Non-pigmented ciliary epithelial cell (primary cell): ENCODE data around the gene LRRC51.

Experiments used
- DNase-seq: peaks from one replicate; pipeline ENCODE4 v3.0.0-alpha.2; 2010; ENCODE audit warnings: low read depth

The LRRC51 gene

GRCh38 chr11:72080326-72081183 lies at the start of gene LRRC51, which contains the start of gene NUMA1:
Gene LRRC51 (plus strand): TSS chr11:72080850. CDS start chr11:72089084, 8,234 bp downstream.
Gene NUMA1 (minus strand): TSS chr11:72080542. CDS start chr11:72035943, 44,599 bp downstream.
- peak; percentile 100 for DNase-seq

- DNase-seq = no peak
These were observed 44.0 kb upstream of the LRRC51 start for GRCh38 chr11:72036687-72037086.

DNA sequence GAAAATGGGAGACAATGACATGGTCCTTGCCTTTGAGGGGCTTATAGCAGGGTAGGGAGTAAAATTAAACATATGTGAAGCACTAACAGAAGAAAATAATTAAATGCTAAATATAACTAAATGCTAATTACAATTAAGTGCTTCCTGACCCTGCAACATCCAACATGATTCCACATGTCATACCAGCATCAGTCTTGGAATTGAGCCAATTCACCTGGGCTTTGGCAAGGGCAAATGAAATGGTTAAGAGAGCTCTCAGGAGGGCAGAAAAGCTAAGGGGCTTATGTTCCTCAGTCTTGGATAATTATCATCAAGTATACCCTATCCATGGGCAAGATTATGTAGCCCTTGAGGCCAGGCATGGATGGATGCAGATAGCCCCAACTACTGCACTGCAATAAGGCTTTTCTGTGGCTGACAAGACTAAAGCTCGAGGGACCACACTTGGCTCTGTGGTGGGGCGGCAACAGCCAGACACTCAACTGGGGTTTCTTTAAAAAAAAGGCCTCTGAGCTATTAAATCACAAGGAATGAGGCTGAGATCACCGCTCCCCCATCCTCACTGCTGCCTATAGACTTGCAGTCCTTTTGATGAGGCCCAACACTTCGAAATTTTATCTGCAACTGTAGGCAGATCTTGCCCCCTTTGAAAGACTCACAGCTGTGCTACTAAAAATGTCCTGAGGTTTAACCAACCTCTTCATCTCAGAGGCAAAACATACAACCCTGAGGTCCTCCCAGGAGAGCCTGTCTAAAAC lies 42.9 kb upstream of the LRRC51 start:
- DNase-seq = no peak

GRCh38 chr11:72038491-72038890 lies 42.2 kb upstream of the LRRC51 start:
- no peak for DNase-seq

DNA sequence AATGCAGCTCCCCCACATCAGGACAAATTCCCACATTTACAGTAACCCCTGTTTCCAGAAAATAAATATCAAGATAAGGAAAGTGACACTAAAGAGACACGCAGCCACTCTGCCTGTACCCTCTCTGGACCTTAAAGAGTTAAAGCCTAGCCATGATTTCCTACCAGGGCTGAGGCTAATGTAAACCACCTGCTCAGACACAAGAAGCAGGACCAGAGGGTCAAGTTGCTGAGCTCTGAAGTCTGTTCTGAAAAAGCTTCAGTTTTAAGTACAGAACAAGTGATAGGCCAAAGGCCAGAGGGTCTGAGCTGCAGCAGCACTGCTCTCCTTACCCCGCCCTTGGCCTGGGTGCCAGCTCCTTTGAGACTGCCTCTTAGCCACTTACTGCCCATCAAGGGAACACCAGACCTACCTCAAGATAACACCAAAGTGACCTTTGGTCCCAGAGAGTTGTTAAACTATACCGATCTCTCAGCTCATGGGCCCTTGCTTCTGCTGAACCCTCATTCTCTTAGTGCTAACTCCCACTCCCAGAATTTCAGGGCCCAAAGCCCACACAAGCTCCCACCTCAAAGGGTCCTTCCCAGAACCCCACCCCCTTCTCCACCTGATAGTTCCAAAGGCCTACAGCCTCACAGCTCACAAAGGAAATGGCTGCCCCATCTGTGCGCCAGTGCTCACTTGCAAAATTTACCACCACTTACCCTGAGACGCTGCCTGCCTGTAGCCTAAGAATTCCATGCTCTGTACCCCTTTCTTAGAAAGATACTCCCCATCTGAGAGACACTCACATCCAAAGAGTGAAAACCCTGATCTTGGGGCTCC lies 41.4 kb upstream of the LRRC51 start:
- DNase-seq = no peak

GRCh38 chr11:72039856-72040401 lies 40.7 kb upstream of the LRRC51 start:
- no peak for DNase-seq

DNA sequence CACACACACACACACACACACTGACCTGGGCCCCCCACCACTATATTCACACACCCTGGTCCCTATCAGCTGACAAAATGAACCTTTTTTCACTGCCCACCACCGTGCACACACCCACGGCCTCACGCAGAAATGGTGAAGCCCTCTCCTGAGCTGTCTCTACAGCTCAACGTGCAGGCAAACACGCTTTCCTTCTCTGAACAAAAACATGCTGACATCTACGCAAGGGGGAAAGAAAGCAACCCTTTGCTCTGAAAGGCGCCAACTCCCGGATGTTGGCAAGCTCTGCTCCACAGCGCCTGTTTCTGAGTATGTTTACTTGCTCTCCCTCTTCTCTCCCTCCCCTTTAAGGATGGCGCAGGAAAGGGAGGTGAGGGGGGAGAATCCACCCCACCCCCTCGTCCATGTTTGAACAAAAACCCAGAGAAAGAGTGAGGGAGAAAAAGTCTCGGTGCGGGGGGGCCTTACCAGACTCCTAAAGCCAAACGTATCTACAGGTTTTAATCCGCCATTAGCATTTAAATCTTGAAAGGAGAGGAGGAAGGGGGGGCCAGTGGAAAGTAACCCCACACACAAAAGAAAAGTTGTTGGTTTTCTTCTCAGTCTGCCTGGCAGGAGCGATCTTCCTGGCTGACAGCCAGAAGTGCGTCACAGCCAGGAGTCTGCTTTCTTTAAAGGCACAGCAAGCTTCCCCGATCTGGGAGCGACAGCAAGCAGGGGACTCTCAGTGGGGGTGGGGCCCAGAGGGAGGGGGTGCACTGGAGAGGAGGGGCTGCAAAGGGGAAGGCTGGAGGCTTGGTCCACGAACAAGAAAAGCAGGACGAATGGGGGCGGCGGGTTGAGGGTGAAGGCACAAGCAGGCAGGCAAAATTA lies 39.9 kb upstream of the LRRC51 start:
- DNase-seq = peak; percentile 59

- peak; percentile 27 for DNase-seq
These were observed 39.1 kb upstream of the LRRC51 start for GRCh38 chr11:72041364-72042063.

DNA sequence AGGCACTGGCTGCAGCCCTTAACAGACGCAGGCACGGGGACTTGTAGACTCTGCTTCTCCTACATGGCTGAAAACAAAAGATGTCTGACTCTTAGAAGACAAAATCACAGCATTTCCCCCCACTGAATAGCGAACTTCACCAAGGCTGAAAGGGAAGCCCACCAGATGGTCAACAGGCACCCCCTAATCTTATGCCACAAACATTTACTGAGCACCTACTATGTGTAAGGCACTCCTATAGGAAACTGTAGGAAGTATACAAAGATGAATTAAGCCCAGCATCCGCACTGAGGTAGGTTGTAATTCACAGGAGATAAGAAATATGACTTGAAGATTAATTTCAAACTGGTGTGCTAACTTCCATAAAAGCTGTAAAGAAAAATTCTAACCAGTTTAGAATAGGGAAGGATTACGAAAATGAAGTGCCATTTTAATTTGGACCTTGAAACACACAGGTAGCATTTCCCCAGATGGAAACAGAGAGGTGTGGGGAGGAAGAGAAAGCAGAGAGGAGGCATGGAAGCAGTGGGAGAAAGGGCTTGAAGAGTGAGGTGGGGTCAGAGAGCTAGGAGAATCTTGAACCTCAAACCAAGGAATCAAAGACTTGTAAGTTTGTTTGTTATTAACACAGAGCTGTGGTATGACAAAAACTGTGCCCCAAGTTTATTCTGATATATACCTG lies 38.4 kb upstream of the LRRC51 start:
- no peak for DNase-seq

DNA sequence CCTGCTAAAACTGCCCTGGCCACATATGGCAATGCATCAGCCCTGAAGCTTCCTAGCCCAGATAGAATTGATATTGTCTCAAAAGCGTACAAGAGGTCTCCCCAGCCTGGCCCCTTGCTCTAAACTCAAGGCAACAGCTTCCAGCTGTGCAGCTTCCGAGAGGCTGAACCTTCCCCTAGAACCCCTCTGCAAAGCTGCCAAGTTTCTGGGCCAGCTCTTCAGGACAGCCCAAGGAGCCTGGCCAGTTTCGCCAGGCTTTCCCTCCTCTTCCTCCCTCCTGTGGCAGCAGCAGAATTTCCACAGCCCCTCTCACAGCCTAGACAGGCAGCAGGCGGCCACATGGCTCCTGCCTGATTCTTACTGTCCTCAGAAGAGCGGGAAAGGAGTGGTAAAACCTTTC lies 34.8 kb upstream of the LRRC51 start:
- DNase-seq = no peak

DNA sequence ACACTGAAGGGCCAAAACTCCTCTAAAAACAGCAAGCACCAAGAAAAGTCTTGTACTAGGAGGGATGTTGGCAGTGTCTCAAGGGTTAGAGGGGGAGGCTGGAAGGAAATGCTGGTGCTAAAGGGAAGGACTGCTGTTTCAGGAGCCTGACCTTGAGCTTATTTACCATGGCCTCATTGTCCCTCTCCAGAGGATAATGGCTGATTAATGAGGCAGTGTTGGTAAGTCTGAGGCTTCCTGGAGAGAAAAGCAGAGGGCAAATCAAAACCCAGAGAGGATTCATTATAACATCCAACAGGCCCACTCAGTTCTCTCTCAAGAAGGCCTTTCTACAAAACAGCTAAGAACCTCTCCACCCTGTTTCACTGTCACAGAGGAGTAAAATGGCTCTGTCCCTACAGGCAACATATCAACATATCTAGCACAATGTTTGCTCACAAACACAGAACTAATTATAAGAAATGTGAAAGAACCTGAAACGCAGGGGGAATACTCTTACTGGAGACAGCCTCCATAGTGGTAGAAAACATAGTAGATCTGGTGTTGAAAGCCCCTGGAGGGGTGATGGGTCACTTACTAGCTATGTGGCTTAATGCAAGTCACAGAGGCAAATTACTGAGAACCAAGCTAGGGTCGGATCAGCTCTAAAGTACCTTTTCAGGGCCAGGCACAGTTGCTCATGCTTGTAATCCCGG lies 31.7 kb upstream of the LRRC51 start:
- no peak for DNase-seq

DNA sequence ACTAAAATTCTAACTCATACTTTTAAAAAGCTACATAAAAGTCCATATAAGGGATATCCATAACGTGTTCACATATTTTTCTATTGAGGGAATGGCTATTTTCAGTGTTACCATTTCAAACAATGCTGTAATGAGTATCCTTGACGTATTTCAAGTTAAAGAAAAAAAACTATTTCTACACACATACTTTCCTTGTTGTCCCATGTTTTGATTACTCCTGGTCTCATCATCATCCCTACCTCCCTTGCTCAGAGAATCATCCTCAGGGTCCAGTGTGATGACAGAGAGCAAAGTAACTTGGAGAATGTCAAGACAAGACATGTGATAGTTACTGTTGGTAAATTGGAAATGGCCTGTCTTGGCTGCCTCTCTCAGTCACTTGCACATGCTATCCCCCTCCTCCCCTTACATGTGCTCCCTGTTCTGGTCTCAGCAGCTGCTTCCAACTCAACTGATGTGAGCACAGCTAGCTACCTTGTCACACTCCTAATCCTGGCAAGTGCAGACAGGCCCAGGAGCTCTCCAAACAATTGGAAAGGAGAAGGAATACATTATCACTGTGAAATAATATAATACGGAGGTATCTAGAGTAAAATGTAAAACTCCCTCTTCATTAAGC lies 22.1 kb upstream of the LRRC51 start:
- DNase-seq = no peak

- DNase-seq = no peak
These were observed 18.8 kb upstream of the LRRC51 start for GRCh38 chr11:72061739-72062396.

- DNase-seq = no peak
These were observed 13.8 kb upstream of the LRRC51 start for GRCh38 chr11:72066855-72067254.

DNA sequence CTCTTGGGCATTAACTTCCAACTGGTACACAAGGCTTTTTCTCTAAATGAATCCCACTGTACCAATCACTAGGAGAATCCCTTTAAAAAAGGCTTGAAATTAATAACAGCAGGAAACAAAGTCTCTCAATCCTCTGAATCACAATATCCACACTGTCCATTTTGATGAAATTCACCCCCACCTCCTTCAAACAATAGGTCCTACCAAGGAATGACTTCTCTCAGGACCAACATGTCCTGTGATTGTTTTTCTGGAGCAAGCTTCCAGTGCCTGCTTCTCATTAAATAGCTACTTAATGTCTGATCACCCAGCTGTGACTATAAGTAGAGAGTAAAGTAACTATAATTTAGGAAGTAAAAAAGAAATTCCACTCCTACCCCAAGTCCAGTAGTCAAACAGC lies 13.4 kb upstream of the LRRC51 start:
- DNase-seq = no peak

GRCh38 chr11:72067676-72068075 lies 13.0 kb upstream of the LRRC51 start:
- no peak for DNase-seq

- no peak for DNase-seq
These were observed 11.4 kb upstream of the LRRC51 start for GRCh38 chr11:72069200-72069599.

- DNase-seq = peak; percentile 61
These were observed 10.8 kb upstream of the LRRC51 start for GRCh38 chr11:72069787-72070251.
